ENCODE measurements around the gene SPOCD1.

DNA sequence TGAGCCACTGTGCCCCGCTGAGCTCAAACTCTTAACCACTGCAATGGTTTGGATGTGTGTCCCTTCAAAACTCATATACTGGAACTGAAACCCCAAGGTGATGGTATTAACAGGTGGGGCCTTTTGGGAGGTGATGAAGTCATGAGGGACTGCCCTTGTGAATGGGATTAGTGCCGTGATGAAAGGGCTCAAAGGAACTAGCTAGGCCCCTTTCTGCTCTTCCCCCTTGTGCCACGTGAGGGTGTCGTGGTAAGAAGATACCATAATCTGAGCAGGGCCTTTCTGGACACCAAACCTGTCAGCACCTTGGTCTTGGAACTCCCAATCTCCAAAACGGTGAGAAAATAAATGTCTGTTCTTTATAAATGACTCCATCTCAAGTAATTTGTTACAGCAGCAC, 45.5 kb upstream of the SPOCD1 start:
- TF ChIP-seq, protein P1, sequence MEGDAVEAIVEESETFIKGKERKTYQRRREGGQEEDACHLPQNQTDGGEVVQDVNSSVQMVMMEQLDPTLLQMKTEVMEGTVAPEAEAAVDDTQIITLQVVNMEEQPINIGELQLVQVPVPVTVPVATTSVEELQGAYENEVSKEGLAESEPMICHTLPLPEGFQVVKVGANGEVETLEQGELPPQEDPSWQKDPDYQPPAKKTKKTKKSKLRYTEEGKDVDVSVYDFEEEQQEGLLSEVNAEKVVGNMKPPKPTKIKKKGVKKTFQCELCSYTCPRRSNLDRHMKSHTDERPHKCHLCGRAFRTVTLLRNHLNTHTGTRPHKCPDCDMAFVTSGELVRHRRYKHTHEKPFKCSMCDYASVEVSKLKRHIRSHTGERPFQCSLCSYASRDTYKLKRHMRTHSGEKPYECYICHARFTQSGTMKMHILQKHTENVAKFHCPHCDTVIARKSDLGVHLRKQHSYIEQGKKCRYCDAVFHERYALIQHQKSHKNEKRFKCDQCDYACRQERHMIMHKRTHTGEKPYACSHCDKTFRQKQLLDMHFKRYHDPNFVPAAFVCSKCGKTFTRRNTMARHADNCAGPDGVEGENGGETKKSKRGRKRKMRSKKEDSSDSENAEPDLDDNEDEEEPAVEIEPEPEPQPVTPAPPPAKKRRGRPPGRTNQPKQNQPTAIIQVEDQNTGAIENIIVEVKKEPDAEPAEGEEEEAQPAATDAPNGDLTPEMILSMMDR (conservative IDR thresholded peaks at IDR 0.05; ENCODE audit: low read depth, low read length) = no peak
- TF ChIP-seq MAZ (IDR thresholded peaks at IDR 0.05; ENCODE audit: borderline replicate concordance, low read depth, low read length) (no peak), ELK1 (IDR thresholded peaks at IDR 0.05; ENCODE audit: borderline replicate concordance, low read depth, low read length) (no peak), FOS (IDR thresholded peaks at IDR 0.05; ENCODE audit: low read depth, low read length) (no peak), MAFK (IDR thresholded peaks at IDR 0.05; ENCODE audit: low read depth, low read length) (no peak), POLR2A (IDR thresholded peaks at IDR 0.05; ENCODE audit: low read depth, low read length) (no peak), CEBPB (IDR thresholded peaks at IDR 0.05; ENCODE audit: low read depth, low read length) (no peak), SMC3 (IDR thresholded peaks at IDR 0.05; ENCODE audit: low read depth, low read length) (no peak), RAD21 (IDR thresholded peaks at IDR 0.05; ENCODE audit: low read length) (no peak)
